ENCODE results near the gene XCR1. TPM values are rescaled to one million over a fixed set of nuclear protein-coding genes. Genes with fewer than 3 reads are reported as not detected.

Gene XCR1
- total RNA-seq, 1 experiment from 2014 or later: not detected

GRCh38 chr3:46061108-46061720, 33.9 kb upstream of the XCR1 start:
- ChIA-PET RAD21 (ENCODE audit: low non-redundant PET in 1 of 2, low total read pairs in 2 of 2, uncharacterized antibody in 2 of 2, unreplicated experiment in 2 of 2) (no interaction called here), POLR2A (no interaction called here), CTCF (no interaction called here)
- Histone ChIP-seq H4K20me1 (ENCODE audit: insufficient read depth) (no peaks in the 10 kb centered on the region), H3K4me1 (ENCODE audit: control insufficient read depth in 1 of 2, insufficient read depth in 2 of 2, low read length in 2 of 2) (peaks cover 9 to 11% of the 10 kb centered on the region in 2 experiments; a peak in 3 of 4 replicates), H3K79me2 (ENCODE audit: insufficient read depth, low read length) (no peaks in the 10 kb centered on the region), H3K4me2 (ENCODE audit: low read length) (no peak overlapping the region), H3K9me3 (ENCODE audit: control insufficient read depth in 1 of 2, insufficient read depth in 1 of 2, low read depth in 1 of 2, low read length in 2 of 2) (no peaks in the 10 kb centered on the region), H3K27me3 (ENCODE audit: insufficient read depth, low read length) (peaks cover 21% of the 10 kb centered on the region), H3K9me2 (ENCODE audit: insufficient read depth) (no peaks in the 10 kb centered on the region), H2AFZ (ENCODE audit: low read depth, low read length, poor library complexity, severe bottlenecking) (no peak overlapping the region), H3K27ac (ENCODE audit: low read depth, low read length) (no peak overlapping the region), H3K36me3 (ENCODE audit: control insufficient read depth in 1 of 2, insufficient read depth in 2 of 2, low read length in 2 of 2) (no peaks in the 10 kb centered on the region), H3K9ac (ENCODE audit: low read length) (no peak overlapping the region), H3K4me3 (replicated peaks in 1 of 2; ENCODE audit: low read depth in 1 of 2, low read length in 2 of 2) (no peak overlapping the region)
- TF ChIP-seq FOSL1 (IDR thresholded peaks at IDR 0.05; ENCODE audit: low read depth): no peak
- DNase-seq (ENCODE audit: low read depth, low spot score) (no peak), ATAC-seq (no peak)
- intact Hi-C loops (cut with micrococcal nuclease): no loop called here
- no TSS peak for BruUV-seq (replicated peaks)

- Histone ChIP-seq H3K9me3 (ENCODE audit: control insufficient read depth in 1 of 2, insufficient read depth in 1 of 2, low read depth in 1 of 2, low read length in 2 of 2) (no peaks in the 10 kb centered on the region), H2AFZ (ENCODE audit: low read depth, low read length, poor library complexity, severe bottlenecking) (no peak overlapping the region), H3K4me3 (replicated peaks in 1 of 2; ENCODE audit: low read depth in 1 of 2, low read length in 2 of 2) (no peak overlapping the region), H3K36me3 (ENCODE audit: control insufficient read depth in 1 of 2, insufficient read depth in 2 of 2, low read length in 2 of 2) (no peaks in the 10 kb centered on the region), H4K20me1 (ENCODE audit: insufficient read depth) (no peaks in the 10 kb centered on the region), H3K9me2 (ENCODE audit: insufficient read depth) (no peaks in the 10 kb centered on the region), H3K27ac (ENCODE audit: low read depth, low read length) (no peak overlapping the region), H3K4me1 (ENCODE audit: control insufficient read depth in 1 of 2, insufficient read depth in 2 of 2, low read length in 2 of 2) (peaks cover 4 to 6% of the 10 kb centered on the region in 2 experiments; a peak in 3 of 4 replicates), H3K4me2 (ENCODE audit: low read length) (no peak overlapping the region), H3K79me2 (ENCODE audit: insufficient read depth, low read length) (no peaks in the 10 kb centered on the region), H3K27me3 (ENCODE audit: insufficient read depth, low read length) (peaks cover 21% of the 10 kb centered on the region), H3K9ac (ENCODE audit: low read length) (no peak overlapping the region)
- ChIA-PET CTCF (no interaction called here), RAD21 (ENCODE audit: low non-redundant PET in 1 of 2, low total read pairs in 2 of 2, uncharacterized antibody in 2 of 2, unreplicated experiment in 2 of 2) (no interaction called here), POLR2A (no interaction called here)
- ATAC-seq: no peak
- no TSS peak for BruUV-seq (replicated peaks)
- TF ChIP-seq CBX3 (IDR thresholded peaks at IDR 0.05; ENCODE audit: low read depth) (no peak), JUND (IDR thresholded peaks at IDR 0.05) (no peak), SRF (IDR thresholded peaks at IDR 0.05; ENCODE audit: low read depth) (no peak), EZH2 (IDR thresholded peaks at IDR 0.05) (no peak)
- intact Hi-C loops (cut with micrococcal nuclease): no loop called here
- DNase-seq (ENCODE audit: low read depth, low spot score): no peak
Measured at GRCh38 chr3:46060551-46060950, 33.3 kb upstream of the XCR1 start.

All from HCT116 (cell line).